HG03103 (cell line): ENCODE data around the gene ZNF672.
"Not testable (repeated sequence)": the region's sequence is repeated elsewhere in the genome, so short reads cannot be mapped to it uniquely, and the experiment has no call there.

Experiments used
- ATAC-seq: cut with Tn5 transposase; IDR thresholded peaks from one replicate; pipeline ENCODE4 v1.9.1; 2021; ENCODE audit warnings: low read depth; ENCODE audit not compliant: unreplicated experiment

ZNF672 gene

GRCh38 chr1:248837781-248838356 is at the start of gene ZNF672:
Gene ZNF672 (plus strand): TSS chr1:248838224. CDS start chr1:248847275, 9,051 bp downstream.
- peak; percentile 73 for ATAC-seq

DNA sequence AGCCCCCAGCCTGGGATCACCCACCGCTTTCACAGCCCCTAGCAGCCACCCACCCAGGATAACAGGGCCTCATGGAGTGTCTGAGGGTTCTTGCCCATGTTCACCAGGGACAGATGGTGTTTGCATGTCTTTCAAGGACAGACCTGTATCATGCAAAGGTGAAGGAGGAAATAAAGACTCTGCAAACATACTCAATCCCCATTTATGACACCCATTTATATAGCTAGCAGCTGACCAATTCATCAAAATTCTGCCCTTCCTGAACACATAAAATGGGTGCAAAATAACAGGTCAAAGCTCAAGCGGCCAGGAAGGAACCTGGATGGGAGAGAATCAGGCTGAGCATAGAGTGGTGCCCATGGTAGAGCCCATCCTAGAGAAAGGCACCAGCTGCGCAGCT is 49.7 kb upstream of the ZNF672 start:
- ATAC-seq, result no peak

DNA sequence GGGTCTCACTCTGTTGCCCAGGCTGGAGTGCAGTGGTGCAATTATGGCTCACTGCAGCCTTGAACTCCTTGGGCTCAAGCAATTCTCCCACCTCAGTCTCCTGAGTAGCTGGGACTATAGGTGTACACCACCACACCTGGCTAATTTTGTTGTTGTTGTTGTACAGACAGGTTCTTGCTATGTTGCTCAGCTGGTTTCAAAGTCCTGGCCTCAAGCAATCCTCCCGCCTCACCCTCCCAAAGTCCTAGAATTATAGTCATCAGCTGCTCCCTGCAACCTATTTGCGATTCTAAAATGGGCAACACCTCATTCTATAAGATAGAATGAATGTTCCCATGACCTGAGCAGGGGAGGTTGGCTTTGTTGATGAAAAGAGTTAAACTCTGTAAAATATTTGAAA is 48.7 kb upstream of the ZNF672 start:
- not testable (repeated sequence) for ATAC-seq

GRCh38 chr1:248790456-248790855 is 47.6 kb upstream of the ZNF672 start:
- no peak for ATAC-seq

DNA sequence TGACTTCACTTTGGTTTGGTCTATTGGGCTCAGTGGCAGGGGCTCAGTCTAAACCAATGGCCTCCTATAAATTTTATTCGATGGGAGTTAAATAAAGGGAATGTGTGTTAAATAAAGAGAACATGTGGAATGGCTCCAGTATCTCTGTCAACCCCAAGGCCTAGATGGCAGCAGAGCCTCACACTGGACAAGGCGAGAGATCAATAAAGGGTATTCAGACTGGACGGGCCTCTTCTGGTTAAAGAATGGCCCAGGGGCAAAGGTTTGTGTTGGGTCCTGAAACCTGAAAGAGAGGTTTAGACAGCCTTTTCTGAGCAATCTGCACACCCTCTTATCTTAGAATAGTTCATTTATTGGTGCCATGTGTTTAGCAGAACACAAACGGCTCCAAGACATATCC is 47.0 kb upstream of the ZNF672 start:
- ATAC-seq, result no peak

- peak; percentile 50 for ATAC-seq
Measured at GRCh38 chr1:248792342-248792741, 45.7 kb upstream of the ZNF672 start.

DNA sequence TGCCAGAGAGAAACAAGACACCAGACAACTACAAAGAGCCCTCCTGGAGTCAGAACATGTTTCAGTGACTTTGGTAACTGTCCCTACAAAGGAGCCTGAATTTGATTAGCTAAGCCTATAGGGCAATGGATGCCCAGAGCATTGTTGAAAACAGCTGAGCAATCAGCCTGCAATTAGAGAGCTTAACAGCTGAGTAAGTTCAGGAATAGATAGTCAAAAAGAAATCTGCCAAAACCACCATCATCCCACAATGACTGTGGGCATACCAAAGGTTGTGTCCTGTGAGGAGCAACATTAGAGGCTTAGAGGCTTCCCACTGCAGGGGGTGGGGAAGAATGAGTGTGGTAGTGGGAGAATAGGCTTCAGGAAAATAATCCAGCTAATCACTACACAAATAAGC is 44.4 kb upstream of the ZNF672 start:
- peak; percentile 68 for ATAC-seq

DNA sequence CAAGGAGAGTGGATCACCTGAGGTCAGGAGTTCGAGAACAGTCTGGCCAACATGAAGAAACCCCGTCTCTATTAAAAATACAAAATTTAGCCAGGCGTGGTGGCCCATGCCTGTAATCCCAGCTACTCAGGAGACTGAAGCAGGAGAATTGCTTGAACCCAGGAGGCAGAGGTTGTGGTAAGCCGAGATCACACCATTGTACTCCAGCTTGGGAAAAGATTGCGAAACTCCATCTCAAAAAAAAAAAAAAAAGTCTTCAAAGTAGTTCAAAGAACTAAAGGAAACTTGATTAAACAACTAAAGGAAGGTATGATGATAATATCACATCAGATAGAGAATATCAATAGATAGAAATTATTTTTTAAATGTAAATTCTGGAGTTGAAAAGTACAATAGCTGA is 43.4 kb upstream of the ZNF672 start:
- not testable (repeated sequence) for ATAC-seq

- no peak for ATAC-seq
Measured at GRCh38 chr1:248798791-248799190, 39.2 kb upstream of the ZNF672 start.

- ATAC-seq, result no peak
Measured at GRCh38 chr1:248800459-248800858, 37.6 kb upstream of the ZNF672 start.

- ATAC-seq, result no peak
Measured at GRCh38 chr1:248802454-248802853, 35.6 kb upstream of the ZNF672 start.

GRCh38 chr1:248803501-248803900 is 34.5 kb upstream of the ZNF672 start:
- ATAC-seq, result not testable (repeated sequence)

- ATAC-seq, result peak; percentile 92
Measured at GRCh38 chr1:248804771-248805681, 33.0 kb upstream of the ZNF672 start.

GRCh38 chr1:248805876-248806275 is 32.1 kb upstream of the ZNF672 start:
- no peak for ATAC-seq

DNA sequence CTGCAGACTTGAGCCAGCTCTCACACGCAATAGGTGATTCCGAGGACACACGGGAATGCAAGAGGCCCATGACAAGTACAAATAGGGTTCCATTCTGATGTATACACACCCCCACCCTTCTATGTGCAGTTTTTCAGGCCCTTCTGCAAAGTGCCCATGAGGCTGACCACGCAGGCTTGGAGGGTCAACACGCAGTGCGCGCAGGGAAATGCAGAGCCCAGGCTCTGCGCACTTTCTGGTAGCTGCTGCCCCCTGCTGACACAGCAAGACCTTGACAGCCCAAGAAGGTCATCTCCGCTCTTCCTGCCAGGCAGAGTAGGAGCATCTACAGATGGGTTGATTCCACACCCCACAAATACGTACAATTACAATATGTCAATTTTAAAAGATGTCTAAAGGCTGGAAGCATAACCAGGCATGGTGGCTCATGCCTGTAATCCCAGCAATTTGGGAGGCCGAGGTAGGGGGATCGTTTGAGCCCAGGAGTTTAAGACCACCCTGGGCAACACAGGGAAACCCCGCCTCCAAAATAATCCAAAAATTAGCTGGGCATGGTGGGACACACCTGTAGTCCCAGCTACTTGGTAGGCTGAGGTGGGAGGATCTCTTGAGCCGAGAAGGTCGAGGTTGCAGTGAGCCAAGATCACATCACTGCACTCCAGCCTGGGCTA is 30.8 kb upstream of the ZNF672 start:
- ATAC-seq, result peak; percentile 49

GRCh38 chr1:248808876-248809275 is 29.1 kb upstream of the ZNF672 start:
- no peak for ATAC-seq

- no peak for ATAC-seq
Measured at GRCh38 chr1:248810000-248810726, 27.9 kb upstream of the ZNF672 start.

GRCh38 chr1:248810727-248811513 is 27.1 kb upstream of the ZNF672 start:
- no peak for ATAC-seq

DNA sequence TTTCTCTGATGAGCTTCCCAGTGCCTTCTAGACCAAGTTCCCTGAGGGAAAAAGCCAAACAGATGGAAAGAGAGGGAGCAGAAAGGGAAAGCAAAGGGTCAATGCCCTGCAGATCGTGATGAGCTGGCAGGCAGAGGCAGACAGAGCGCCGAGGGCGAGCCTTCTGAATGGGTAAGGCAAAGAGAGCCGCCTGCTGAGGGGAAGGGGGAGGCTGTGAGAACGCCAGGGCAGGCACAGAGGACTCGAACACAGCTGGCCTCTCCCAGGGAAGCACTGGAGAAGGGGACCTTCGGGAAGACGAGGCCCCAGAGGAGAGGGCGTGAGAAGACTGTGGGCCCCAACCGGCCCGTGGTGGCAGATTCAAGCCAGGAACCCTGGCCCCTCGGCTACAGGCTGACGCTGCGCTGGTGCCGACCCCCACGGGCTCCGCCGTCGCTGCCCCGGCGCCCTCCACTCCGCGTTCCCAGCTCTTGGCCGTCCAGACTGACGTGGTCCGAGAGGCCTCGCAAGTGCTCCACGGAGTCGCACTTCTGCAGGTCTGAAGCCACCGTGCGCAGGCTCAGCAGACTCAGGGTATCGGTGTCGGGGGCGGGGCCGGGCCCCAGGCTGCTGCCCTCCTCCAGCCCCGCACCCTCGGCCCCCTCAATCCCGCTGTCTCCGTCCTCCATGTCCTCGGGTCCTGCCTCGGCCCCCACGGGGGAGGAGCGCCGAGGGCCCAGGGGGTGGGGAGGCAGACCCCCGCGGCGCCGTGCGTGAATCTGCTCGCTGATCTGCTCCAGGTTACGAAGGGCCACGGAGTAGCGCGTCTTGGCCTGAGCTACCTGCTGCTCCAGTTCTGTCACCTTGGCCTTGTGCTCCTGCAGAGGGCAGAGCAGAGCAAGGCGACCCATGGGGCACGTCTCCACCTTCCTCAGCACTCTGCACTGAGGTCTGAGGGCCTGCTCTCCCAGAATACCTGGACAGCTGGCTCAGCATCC is 26.2 kb upstream of the ZNF672 start:
- no peak for ATAC-seq
